Esophagus muscularis mucosa (tissue), 4 donors: ENCODE measurements around the gene HACE1. TPM values are rescaled to one million over a fixed set of nuclear protein-coding genes. Genes with fewer than 3 reads are reported as not detected.

Experiments used
- DNase-seq: peaks from one replicate; pipeline ENCODE4 v3.0.0-alpha.2; 2017; ENCODE audit errors: extremely low spot score
- H3K27ac ChIP-seq, 4 donors: fragments of 200-600 bp; sonication (generic); replicated peaks in 1 of 4; 1 replicate in 3 of 4; 2 replicates in 1 of 4; pipeline ENCODE4 v1.5.1; 2016 to 2019; ENCODE audit warnings: mild to moderate bottlenecking in 1 of 4
- H3K27me3 ChIP-seq, 4 donors: fragments of 200-600 bp; sonication (generic); one replicate each; pipeline versions ENCODE4 v1.5.1 to v1.6.0; 2016 to 2019
- H3K36me3 ChIP-seq, 4 donors: fragments of 200-600 bp; sonication (generic); one replicate each; pipeline ENCODE4 v1.5.1; 2016 to 2019
- H3K4me1 ChIP-seq, 4 donors: fragments of 200-600 bp; sonication (generic); one replicate each; pipeline ENCODE4 v1.5.1; 2016 to 2019
- H3K4me3 ChIP-seq, 4 donors: fragments of 200-600 bp; sonication (generic); 1 replicate in 2 of 4; 2 replicates in 2 of 4; pipeline ENCODE4 v1.5.1; 2016 to 2019; ENCODE audit warnings: mild to moderate bottlenecking in 4 of 4, moderate library complexity in 1 of 4
- H3K9me3 ChIP-seq, 4 donors: fragments of 200-600 bp; sonication (generic); 1 replicate in 3 of 4; 2 replicates in 1 of 4; pipeline ENCODE4 v1.5.1; 2016 to 2019
- EP300 ChIP-seq: sonication (generic); formaldehyde crosslinking; IDR thresholded peaks from one replicate; pipeline ENCODE4 v1.6.1; 2017; ENCODE audit warnings: antibody characterized with exemption
- POLR2A ChIP-seq: fragments of 450-650 bp; IDR thresholded peaks from one replicate; pipeline ENCODE4 v1.6.1; 2017; ENCODE audit warnings: antibody characterized with exemption, moderate library complexity, mild to moderate bottlenecking, low read depth
- POLR2AphosphoS5 ChIP-seq, 2 donors: sonication (generic); formaldehyde crosslinking; IDR thresholded peaks; one replicate each; pipeline ENCODE4 v1.6.1; 2017; ENCODE audit warnings: antibody characterized with exemption in 2 of 2
- WGBS: methylation state at CpG from one replicate; pipeline ENCODE4 v1.1.5; 2018; 5-methylcytosine and 5-hydroxymethylcytosine counted together
- intact Hi-C: fragments of 100-400 bp; cut with DNase I; formaldehyde crosslinking; loops from one replicate; pipeline ENCODE4 v1.15.1; 2023
- small RNA-seq, 3 donors: library from RNA; depleted of rRNA; stranded (forward); fragments of <200 nt; gene quantifications; one replicate each; pipeline ENCODE3, GENCODE V24; 2016
- total RNA-seq, 4 donors: library from RNA; depleted of rRNA; stranded (reverse); fragments of >200 nt; gene quantifications; one replicate each; pipeline versions ENCODE4 v1.1.0 to v1.2.1, GENCODE V29; 2016
- TF ChIP-seq, protein P1 (sequence below), 3 experiments: fragments of 200-600 bp in 2 of 3; fragments of 450-650 bp in 1 of 3; sonication (generic) in 2 of 3; IDR thresholded peaks; one replicate each; pipeline ENCODE4 v1.5.1; 2017 to 2019; ENCODE audit warnings: antibody characterized with exemption in 3 of 3, mild to moderate bottlenecking in 2 of 3, moderate library complexity in 1 of 3

Gene HACE1
- total RNA-seq, 4 donors from 2014 or later, result 11.4 to 21.5 (median 18.7) TPM

DNA sequence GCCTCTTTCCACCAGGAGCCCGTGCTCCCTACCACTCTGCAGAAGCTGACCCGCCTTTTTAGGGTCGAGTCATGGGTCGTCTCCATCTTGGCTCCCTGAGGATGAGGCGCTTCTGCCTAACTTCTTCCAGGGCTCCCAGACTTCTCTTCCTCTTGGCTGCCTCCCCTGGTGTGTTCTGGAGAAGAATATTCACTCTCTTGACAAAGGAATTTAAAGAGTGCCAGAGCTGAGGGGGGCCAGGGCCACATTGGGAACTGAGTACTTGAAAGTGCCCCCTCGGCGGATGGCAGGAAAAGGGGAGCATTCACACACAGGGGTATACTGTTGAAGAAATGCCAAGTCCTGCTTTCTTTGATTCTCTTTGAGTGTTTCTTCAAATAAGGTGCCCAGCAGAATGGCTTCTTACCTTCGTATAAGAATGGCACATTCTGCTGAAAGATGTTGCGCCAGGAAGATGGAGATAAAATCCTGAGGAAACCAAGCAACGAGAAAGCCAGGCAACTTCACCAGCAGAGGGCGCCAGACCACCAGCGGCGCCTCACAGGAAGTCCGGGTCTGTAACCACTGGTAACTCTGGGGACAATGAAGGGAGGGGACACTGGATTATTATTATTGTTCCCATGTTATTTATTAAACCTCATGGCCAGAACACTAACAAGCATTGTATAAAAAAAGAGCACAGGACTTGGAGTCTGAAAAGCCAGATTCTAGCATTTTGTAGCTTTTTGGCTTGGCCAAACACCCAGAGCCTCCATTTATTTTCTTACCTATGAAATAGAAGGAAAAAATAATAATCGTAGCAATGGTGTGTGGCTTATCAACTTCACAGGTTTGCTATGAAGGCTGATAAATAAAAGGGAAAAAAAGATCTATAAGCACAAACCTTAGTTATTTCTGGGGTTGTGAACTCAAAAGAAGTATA, 176.7 kb downstream of the HACE1 start:
- H3K27me3 ChIP-seq, result no peaks in the 10 kb centered on the region
- no peak overlapping the region for H3K4me3 ChIP-seq
- no peak for TF ChIP-seq EP300
- TF ChIP-seq, protein P1, sequence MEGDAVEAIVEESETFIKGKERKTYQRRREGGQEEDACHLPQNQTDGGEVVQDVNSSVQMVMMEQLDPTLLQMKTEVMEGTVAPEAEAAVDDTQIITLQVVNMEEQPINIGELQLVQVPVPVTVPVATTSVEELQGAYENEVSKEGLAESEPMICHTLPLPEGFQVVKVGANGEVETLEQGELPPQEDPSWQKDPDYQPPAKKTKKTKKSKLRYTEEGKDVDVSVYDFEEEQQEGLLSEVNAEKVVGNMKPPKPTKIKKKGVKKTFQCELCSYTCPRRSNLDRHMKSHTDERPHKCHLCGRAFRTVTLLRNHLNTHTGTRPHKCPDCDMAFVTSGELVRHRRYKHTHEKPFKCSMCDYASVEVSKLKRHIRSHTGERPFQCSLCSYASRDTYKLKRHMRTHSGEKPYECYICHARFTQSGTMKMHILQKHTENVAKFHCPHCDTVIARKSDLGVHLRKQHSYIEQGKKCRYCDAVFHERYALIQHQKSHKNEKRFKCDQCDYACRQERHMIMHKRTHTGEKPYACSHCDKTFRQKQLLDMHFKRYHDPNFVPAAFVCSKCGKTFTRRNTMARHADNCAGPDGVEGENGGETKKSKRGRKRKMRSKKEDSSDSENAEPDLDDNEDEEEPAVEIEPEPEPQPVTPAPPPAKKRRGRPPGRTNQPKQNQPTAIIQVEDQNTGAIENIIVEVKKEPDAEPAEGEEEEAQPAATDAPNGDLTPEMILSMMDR (IDR thresholded peaks at IDR 0.05), result peak; percentile 23 to 56 (median 42)
- no peak overlapping the region for H3K27ac ChIP-seq
- DNase-seq, result no peak
- no peaks in the 10 kb centered on the region for H3K36me3 ChIP-seq
- H3K9me3 ChIP-seq, result no peaks in the 10 kb centered on the region
- intact Hi-C loops, result no loop called here
- WGBS, result 67% methylated on average over 15 of the region's 15 CpGs
- H3K4me1 ChIP-seq, result no peaks in the 10 kb centered on the region

DNA sequence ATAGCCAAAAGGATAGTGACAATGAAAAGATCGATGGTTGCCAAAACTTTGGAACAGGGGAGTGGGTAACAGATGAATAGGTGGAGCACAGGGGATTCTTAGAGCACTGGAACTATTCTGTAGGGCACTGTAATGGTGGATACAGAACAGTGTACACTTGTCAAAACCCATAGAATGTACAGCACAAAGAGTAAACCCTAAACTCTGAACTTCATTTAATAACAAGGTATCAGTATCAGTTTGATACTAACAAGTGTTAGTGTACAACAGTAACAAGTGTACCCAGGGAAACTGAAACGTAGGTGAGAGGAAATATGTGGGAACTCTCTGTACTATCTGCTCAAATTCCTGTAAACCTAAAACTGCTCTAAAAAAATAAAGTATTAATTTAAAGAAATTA, 179.2 kb downstream of the HACE1 start:
- H3K27me3 ChIP-seq, result no peaks in the 10 kb centered on the region
- intact Hi-C loops, result no loop called here
- TF ChIP-seq, protein P1 (IDR thresholded peaks at IDR 0.05), result no peak
- no peak for TF ChIP-seq POLR2AphosphoS5 (IDR thresholded peaks at IDR 0.05)
- TF ChIP-seq POLR2A, result no peak
- TF ChIP-seq EP300, result no peak
- H3K9me3 ChIP-seq, result peaks cover 0 to 10% (median 5%) of the 10 kb centered on the region in 4 donors
- no peak overlapping the region for H3K4me3 ChIP-seq
- no peaks in the 10 kb centered on the region for H3K4me1 ChIP-seq
- H3K27ac ChIP-seq, result no peak overlapping the region
- 78% methylated on average over 2 of the region's 2 CpGs for WGBS
- DNase-seq, result no peak
- no peaks in the 10 kb centered on the region for H3K36me3 ChIP-seq

DNA sequence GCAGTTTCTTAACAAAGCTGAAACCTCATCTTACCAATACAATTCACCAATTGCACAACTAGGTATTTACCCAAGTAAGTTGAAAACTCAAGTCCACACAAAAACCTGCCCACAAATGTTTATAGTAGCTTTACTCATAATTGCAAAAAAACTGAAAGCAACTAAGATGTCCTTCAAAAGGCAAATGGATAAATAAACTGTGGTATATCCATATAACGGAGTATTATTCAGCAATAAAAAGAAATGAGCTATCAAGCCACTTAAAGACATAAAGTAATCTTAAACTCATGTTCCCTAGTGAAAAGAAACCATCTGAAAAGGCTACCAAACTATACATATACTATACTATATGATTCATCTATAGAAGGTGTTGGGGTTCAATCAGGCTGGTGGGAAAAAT, 179.7 kb downstream of the HACE1 start:
- Histone ChIP-seq H3K4me3 (no peak overlapping the region), H3K9me3 (peaks cover 0 to 11% (median 6%) of the 10 kb centered on the region in 4 donors), H3K27me3 (no peaks in the 10 kb centered on the region), H3K36me3 (no peaks in the 10 kb centered on the region), H3K27ac (no peak overlapping the region), H3K4me1 (no peaks in the 10 kb centered on the region)
- intact Hi-C loops, result no loop called here
- TF ChIP-seq POLR2AphosphoS5 (IDR thresholded peaks at IDR 0.05) (no peak), EP300 (no peak), POLR2A (no peak)
- TF ChIP-seq, protein P1 (IDR thresholded peaks at IDR 0.05), result no peak
- 98% methylated on average over 1 of the region's 1 CpG for WGBS
- DNase-seq, result no peak

Small RNA genes lying within 50 kb of the gene (small RNA-seq; reads per million reads assigned to genes)
- gene RNU6-897P, result 0 reads per million in 3 donors

Other genes starting within 250 kb of the HACE1 start
- gene LIN28B, start 97.2 kb upstream of the HACE1 start, total RNA-seq, result not detected